ENCODE results near the gene CASP8AP2.

The CASP8AP2 gene

DNA sequence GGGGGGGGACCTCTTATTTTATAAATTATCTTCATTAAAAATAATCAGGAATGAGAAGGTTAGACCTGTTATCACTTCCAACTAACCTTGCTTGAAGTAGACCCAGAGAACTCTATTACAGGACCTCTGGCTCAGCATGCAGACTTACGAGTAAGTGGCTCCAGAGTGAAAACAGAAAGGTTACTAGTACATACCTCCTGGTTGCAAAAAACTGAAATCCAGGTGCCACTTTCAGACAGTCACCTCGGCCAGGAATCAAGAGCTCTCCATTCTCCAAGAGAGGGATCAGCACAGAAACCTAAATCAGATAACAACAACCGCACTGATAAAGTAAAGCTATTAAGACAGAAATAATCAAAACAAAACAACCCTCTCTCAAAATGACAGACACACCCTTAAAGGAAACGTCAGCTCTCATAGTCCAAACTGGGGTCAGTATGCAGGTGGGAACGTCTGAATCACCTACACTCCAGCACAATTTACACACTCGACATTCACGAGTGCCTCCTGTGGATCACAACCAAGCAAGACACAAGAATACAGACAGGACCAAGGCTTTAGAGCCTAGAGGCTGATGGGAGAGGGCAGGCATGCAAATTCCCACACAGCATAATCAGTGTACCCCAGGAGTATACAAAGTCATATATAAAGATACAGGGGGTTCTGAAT, 41.9 kb upstream of the CASP8AP2 start:
- ChIA-PET CTCF (no interaction called here), POLR2A (ENCODE audit: low non-redundant PET) (no interaction called here)
- TF ChIP-seq, protein P1, sequence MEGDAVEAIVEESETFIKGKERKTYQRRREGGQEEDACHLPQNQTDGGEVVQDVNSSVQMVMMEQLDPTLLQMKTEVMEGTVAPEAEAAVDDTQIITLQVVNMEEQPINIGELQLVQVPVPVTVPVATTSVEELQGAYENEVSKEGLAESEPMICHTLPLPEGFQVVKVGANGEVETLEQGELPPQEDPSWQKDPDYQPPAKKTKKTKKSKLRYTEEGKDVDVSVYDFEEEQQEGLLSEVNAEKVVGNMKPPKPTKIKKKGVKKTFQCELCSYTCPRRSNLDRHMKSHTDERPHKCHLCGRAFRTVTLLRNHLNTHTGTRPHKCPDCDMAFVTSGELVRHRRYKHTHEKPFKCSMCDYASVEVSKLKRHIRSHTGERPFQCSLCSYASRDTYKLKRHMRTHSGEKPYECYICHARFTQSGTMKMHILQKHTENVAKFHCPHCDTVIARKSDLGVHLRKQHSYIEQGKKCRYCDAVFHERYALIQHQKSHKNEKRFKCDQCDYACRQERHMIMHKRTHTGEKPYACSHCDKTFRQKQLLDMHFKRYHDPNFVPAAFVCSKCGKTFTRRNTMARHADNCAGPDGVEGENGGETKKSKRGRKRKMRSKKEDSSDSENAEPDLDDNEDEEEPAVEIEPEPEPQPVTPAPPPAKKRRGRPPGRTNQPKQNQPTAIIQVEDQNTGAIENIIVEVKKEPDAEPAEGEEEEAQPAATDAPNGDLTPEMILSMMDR (conservative IDR thresholded peaks at IDR 0.05; ENCODE audit: low read depth) = no peak
- no peak for DNase-seq (ENCODE audit: low spot score)
- no peak overlapping the region for H3K27ac ChIP-seq

DNA sequence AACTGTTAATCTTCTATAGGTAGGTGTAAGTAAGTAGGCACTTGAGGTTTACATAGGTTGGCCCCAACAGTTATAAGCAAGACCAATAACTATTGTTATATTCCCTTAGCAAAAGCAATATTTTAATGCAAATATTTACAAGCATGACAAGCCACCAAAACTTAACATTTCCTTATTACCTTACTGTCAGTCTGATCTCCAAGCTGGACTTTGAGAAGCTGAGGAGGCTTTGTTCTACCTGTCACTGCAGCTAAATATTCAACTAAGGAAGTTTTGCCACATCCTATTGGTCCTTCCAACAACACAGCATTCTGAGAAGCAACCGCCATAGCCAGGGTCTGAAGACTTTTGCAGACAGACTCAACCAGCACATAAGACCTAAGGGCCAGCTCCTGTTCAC, 39.7 kb upstream of the CASP8AP2 start:
- TF ChIP-seq, protein P1 (conservative IDR thresholded peaks at IDR 0.05; ENCODE audit: low read depth) = no peak
- DNase-seq (ENCODE audit: low spot score) = no peak
- ChIA-PET CTCF (no interaction called here), POLR2A (ENCODE audit: low non-redundant PET) (no interaction called here)
- no peak overlapping the region for H3K27ac ChIP-seq

DNA sequence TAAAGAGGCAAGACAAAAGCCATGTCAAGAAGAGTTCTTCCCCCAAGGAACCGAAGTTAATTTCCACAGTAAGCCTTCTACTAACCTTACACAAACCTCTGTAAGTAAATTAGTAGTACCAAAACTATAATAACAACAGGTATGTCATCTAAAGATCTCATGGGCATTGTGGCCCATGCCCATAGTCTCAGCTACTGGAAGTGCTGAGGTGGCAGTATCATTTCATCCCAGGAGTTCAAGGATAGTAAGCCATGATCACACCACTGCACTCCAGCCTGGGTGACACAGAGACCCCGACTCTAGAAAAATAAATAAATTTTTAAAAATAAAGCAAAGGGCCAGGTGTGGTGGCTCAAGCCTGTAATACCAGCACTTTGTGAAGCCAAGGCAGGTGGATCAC, 39.3 kb upstream of the CASP8AP2 start:
- ChIA-PET CTCF (interaction anchor here (0.7 kb wide), 1 partner anchor 65 kb away, joined by 5 read pairs; no protein-coding TSS in a partner anchor), POLR2A (ENCODE audit: low non-redundant PET) (no interaction called here)
- TF ChIP-seq, protein P1 (conservative IDR thresholded peaks at IDR 0.05; ENCODE audit: low read depth) = no peak
- DNase-seq (ENCODE audit: low spot score) = no peak
- no peak overlapping the region for H3K27ac ChIP-seq

DNA sequence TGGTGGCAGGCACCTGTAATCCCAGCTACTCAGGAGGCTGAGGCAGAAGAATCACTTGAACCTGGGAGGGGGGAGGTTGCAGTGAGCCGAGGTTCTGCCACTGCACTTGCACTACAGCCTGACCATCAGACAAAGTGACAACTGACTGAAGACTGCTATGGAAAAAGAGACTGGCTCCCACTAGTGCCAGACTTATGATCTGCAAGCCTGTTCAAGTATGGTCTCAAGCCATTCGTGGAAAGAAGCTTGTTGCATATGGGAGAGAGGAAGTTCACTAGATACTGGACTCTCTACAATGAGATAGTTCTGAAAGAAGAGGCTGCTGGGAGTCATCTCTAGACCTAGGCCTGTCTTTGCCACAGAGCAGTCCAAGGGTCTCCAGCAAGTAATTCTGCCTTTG, 36.8 kb upstream of the CASP8AP2 start:
- H3K27ac ChIP-seq = no peak overlapping the region
- CTCF ChIA-PET = interaction anchor here (0.9 to 1.2 kb wide), 3 partner anchors 16 to 71 kb away, joined by 3 to 6 read pairs (median 3); no protein-coding TSS in a partner anchor
- TF ChIP-seq, protein P1 (conservative IDR thresholded peaks at IDR 0.05; ENCODE audit: low read depth) = peak; percentile 20; the same call in 1 of the 2 replicates
- POLR2A ChIA-PET (ENCODE audit: low non-redundant PET) = no interaction called here
- peak; percentile 8 for DNase-seq (ENCODE audit: low spot score)

- no peak overlapping the region for H3K27ac ChIP-seq
- ChIA-PET CTCF (interaction anchor here (0.9 to 1.2 kb wide), 3 partner anchors 15 to 72 kb away, joined by 3 to 6 read pairs (median 3); no protein-coding TSS in a partner anchor), POLR2A (ENCODE audit: low non-redundant PET) (no interaction called here)
- DNase-seq (ENCODE audit: low spot score) = no peak
- TF ChIP-seq, protein P1 (conservative IDR thresholded peaks at IDR 0.05; ENCODE audit: low read depth) = no peak
These were observed 36.1 kb upstream of the CASP8AP2 start for GRCh38 chr6:89793586-89793985.

GRCh38 chr6:89794324-89794723, 35.4 kb upstream of the CASP8AP2 start:
- TF ChIP-seq, protein P1 (conservative IDR thresholded peaks at IDR 0.05; ENCODE audit: low read depth) = no peak
- ChIA-PET POLR2A (ENCODE audit: low non-redundant PET) (no interaction called here), CTCF (no interaction called here)
- no peak overlapping the region for H3K27ac ChIP-seq
- no peak for DNase-seq (ENCODE audit: low spot score)

Data from RWPE1 (cell line).